SKM-1 treated with dmso at 0.1 percent for 144 hours (cell line): ENCODE measurements around the gene SERTAD1.
"Not testable (repeated sequence)": the region's sequence is repeated elsewhere in the genome, so short reads cannot be mapped to it uniquely, and the experiment has no call there.

ENCODE experiments used
- DNase-seq: peaks from one replicate; lab custom pipeline; 2025; ENCODE audit not compliant: unreplicated experiment; lab: John Stamatoyannopoulos, UW

SERTAD1 gene

DNA sequence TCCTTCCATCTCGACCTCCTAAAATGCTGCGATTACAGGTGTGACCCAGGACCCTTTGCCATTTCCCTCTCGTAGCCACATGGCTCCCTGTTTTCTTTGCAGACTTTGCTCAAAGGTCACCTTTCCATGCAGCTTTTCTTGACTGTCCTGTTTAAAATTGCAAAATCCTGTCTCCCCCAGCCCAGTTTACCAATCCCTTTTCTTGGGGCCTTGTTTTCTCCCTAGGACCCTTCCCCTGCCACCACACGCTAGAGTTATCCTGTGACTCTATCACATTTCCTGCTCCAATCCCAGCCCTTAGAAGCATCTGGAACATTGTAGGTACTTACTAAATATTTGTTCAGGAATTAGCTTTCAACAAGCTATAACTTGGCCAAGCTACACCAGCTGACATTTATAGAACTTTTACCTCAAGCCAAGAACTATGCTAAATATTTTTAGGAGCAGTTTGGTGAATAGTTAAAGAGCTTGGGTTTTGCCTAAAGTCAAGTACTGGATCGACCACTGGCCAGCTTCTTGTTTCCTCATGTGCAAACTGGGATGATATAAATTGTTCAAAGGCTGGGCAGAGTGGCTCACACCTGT is 27.5 kb upstream of the SERTAD1 start:
- no peak for DNase-seq

- no peak for DNase-seq
Measured at GRCh38 chr19:40452016-40452415, 26.2 kb upstream of the SERTAD1 start.

DNA sequence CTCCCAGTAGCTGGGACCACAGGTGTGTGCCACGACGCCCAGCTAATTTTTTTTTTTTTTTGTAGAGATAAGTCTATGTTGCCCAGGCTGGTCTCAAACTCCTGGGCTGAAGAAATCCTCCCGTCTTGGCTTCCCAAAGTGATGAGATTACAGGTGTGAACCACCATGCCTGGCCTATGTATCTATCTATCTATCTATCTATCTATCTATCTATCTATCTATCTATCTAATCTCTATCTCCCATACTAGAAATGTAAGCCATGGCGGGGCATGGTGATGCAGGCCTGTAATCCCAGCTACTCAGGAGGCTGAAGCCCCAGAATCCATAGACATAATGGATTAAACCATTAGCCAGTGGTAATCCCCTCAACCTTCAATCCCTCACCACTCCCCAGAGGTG is 24.9 kb upstream of the SERTAD1 start:
- DNase-seq = no peak

- no peak for DNase-seq
Measured at GRCh38 chr19:40449506-40449905, 23.7 kb upstream of the SERTAD1 start.

DNA sequence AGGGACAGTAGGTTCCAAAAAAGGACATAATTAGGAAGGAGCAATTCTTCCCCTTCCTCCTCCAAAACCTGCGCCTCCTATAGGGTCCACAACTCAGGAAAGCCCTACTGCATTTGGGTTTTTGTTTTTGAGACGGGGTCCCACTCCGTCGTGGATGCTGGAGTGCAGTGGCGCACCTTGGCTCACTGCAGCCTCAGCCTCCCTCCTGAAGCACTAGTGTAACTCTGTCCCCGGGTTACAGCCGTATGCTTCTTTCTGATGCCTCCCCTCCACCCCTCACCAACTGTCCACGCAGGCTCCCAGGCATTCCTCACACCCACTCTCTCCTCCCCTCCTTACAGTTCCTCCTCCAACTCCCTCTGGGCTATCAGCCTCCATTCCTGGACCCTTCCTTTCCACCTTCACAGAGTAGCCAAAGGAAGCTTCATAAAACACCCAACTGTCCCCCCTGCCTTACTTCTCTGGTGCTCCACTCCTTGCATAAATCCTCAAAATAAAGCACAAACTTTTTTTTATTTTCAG is 20.5 kb upstream of the SERTAD1 start:
- no peak for DNase-seq

GRCh38 chr19:40445780-40446262 is 20.0 kb upstream of the SERTAD1 start:
- no peak for DNase-seq

DNA sequence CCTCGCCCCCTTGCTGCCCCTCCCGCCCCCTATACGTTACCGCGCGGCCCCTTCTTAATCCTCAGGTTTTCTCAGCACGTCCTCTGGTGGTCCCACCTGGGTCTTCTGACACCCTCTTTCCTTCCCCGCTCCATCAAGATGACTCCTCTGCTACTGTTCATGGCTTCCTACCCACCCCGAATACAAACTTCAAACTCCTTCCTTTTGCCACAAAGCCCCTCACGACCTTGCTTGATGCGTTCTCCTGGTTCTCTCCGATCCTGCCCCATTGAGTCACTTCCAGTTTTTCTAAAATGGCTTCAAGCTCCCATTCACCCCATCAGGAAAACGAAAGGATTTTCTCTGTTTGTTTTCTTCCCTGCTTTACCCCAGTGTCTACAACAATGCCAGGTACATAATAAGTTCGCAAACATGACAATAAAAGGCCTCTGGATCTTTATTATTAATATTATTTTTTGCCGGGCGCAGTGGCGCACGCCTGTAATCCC is 19.1 kb upstream of the SERTAD1 start:
- no peak for DNase-seq

DNA sequence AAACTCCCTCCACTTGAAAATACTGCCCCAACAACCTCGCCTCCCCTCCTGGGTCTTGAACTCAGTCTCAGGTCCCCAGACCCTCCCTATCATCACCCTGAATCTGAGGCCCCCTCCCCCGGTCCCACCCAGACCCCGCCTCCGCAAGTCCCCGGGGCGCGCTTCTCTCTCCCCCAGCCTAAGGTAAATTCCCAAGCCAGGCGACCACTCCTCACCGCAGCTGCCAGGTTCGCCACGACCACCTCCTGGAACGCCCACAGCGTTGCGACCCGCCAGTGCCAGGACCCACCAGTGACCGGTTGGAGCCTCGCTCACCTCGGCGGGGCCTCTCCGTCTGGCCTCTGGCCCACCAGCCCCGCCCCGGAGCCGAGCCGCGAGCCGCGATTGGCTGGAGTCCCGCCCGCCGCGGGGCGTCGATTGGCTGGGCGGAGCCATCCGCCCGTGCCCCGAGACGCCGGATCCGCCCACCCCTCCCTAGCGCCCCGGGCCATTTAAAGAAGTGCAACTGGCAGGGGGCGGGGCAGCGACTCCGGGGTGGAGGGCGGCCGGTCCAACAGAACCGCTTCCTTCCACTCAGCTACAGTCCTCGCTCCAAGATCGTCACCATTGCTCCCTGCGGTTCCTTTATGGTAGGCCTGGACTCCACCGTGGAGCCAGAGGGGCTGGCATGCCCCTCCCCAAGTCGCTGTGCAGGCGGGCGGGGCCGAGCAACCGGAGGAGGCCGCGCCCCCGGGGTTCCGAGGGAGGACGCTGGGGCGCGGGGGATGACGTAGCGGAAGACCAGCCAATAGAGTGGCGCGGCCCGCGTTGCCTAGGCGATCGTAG is 18.4 kb upstream of the SERTAD1 start, which contains the start of gene SERTAD3:
Gene SERTAD3, minus strand, starts transcription at position 336 of the 825 bp plus-strand sequence. CDS start 2,255 bp downstream, outside the sequence.
- DNase-seq = peak; percentile 85

- DNase-seq = peak; percentile 99
Measured at GRCh38 chr19:40443131-40443999, 17.6 kb upstream of the SERTAD1 start.

GRCh38 chr19:40442328-40443130 is 16.7 kb upstream of the SERTAD1 start:
- no peak for DNase-seq

- DNase-seq = no peak
Measured at GRCh38 chr19:40441719-40442253, 16.0 kb upstream of the SERTAD1 start.

- no peak for DNase-seq
Measured at GRCh38 chr19:40438284-40438683, 12.5 kb upstream of the SERTAD1 start.

- DNase-seq = peak; percentile 48
Measured at GRCh38 chr19:40433391-40434216, 7.8 kb upstream of the SERTAD1 start.

GRCh38 chr19:40432760-40433159 is 7.0 kb upstream of the SERTAD1 start:
- DNase-seq = not testable (repeated sequence)

DNA sequence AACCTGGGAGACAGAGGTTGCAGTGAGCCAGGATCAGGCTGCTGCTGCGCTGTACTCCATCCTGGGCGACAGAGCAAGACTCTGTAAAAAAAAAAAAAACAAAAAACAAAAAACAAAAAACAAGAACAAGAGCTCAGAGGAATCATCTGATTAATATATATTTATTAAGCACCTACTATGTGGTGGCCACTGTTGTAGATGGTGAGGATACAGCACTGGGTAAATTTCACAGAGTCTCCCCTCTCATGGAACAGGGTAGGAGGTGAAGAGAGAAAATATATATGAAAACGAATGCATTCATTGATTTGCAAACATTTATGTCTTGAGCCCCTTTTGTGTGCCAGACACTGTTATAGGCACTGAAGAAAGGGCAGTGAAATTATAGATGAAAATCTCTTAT is 5.9 kb upstream of the SERTAD1 start:
- DNase-seq = no peak

DNA sequence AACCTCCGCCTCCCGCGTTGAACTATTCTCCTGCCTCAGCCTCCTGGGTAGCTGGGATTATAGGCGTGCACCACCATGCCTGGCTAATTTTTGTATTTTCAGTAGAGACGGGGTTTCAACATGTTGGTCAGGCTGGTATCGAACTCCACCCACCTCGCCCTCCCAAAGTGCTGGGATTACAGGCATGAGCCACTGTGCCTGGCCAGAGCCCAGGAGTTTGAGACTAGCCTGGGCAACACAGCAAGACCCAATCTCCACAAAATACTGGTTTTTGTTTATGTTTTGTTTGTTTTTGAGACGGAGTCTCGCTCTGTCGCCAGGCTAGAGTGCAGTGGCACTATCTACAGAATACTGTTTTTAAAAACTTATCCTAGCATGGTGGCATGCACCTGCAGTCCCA is 4.5 kb upstream of the SERTAD1 start:
- DNase-seq = not testable (repeated sequence)

DNA sequence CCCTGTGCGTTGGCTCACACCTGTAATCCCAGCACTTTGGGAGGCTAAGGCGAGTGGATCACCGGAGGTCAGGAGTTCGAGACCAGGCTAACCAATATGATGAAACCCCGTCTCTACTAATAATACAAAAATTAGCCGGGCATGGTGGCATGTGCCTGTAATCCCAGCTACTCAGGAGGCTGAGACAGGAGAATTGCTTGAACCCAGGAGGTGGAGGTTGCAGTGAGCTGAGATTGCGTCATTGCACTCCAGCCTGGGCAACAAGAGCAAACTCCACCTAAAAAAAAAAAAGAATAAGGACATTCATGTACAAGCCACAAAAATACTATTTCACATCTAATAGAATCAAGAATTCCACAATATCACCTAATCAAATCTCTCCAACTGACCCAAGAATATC is 2.4 kb upstream of the SERTAD1 start:
- not testable (repeated sequence) for DNase-seq

DNA sequence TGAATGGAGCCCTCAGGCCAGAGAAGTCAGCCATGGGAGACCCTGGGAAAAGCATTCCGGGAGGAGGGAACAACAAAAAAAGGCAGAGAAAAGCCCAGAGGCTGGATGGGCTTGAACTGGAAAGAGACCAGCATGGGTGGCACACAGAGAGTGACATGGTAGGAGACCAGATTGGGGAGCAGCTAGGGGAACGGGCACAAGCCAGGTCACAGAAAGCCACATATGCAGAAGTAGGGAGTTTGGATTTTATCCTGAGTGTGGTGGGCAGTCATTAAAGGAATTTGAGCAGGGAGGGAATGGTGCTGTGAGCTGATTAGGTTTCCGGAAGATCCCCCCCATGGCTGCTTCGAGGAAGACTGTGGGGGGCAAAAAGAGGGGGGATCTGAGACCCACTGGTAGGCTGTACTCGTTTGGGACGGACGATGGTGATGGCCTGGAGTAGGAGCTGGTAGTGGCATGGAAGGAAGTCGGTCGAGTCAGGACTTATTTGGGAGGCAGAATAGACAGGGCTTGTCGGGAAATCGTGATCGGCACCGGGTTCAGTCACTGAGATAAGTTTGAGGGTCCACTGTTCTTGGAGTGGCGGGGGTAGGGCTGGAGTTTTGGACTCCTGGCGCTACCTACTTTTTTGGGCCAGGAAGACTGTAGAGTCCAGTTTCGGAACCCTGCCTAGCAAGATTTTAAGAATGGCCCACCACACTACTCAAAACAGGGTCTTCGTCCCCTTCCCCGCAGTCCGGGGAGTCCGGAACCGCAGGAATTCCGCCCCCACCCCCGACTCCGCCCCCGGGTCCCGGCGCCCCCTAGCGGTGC is 949 bp downstream of the SERTAD1 start:
- DNase-seq = no peak
